Measurements from ENCODE around the gene CDC42BPA. TPM values are rescaled to one million over a fixed set of nuclear protein-coding genes. Genes with fewer than 3 reads are reported as not detected.

Gene CDC42BPA
- polyA plus RNA-seq, 1 donor from 2014 or later: 22.9 TPM

DNA sequence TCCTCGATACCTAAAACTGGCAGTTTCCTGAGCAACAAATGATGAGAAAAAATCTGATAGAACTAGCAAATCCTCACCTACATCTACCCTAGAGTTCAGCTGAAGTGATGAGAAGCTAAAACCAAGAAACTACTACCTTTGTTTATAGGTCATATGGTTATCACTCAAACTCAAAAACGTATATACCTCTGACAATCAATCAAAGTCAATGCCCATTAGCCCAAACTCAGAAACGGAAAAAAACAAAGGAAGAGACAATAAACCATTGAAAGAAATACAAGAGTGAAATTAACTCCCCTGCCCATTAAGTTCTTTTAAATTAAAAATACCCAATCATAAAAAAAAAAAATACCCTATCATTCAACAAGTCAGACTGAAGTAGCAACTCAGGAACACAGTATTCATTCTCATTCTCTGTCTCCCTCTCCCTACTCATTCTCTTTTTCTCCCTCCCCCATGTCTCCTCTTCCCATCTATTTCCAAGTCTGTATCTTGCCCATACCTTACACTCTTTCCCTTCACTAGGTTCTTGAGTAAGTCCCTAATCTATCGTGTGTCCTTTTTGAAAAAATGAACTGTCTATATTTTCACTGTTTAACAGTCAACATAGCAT, 6.8 kb downstream of the CDC42BPA start:
- Histone ChIP-seq H3K79me2 (replicated peaks; ENCODE audit: insufficient read depth, low read length) (peaks cover 91% of the 10 kb centered on the region), H3F3A (ENCODE audit: insufficient read depth, low read length, poor library complexity, severe bottlenecking) (no peaks in the 10 kb centered on the region), H2AFZ (ENCODE audit: low read depth, low read length) (no peak overlapping the region), H4K20me1 (ENCODE audit: insufficient read depth) (no peaks in the 10 kb centered on the region), H3K27me3 (ENCODE audit: insufficient read depth, low read depth, low read length) (no peaks in the 10 kb centered on the region), H3K9me3 (ENCODE audit: low read length) (no peaks in the 10 kb centered on the region), H3K9ac (ENCODE audit: low read length) (no peak overlapping the region), H3K4me3 (ENCODE audit: low read length) (no peak overlapping the region), H3K36me3 (ENCODE audit: insufficient read depth, low read length) (no peaks in the 10 kb centered on the region), H3K4me2 (ENCODE audit: low read length) (no peak overlapping the region), H3K9me2 (ENCODE audit: insufficient read depth, low read length) (no peaks in the 10 kb centered on the region), H3K27ac (ENCODE audit: low read length) (no peak overlapping the region)
- TF ChIP-seq RAD21 (conservative IDR thresholded peaks at IDR 0.05) (no peak), EZH2 (IDR thresholded peaks at IDR 0.05; ENCODE audit: borderline replicate concordance, insufficient read depth, low read length, poor library complexity, severe bottlenecking) (no peak), POLR2AphosphoS5 (IDR thresholded peaks at IDR 0.05) (no peak), TAF1 (IDR thresholded peaks at IDR 0.05; ENCODE audit: low read depth) (no peak), SMC3 (conservative IDR thresholded peaks at IDR 0.05; ENCODE audit: poor library complexity) (no peak), MXI1 (conservative IDR thresholded peaks at IDR 0.05; ENCODE audit: poor library complexity, severe bottlenecking) (no peak), EP300 (conservative IDR thresholded peaks at IDR 0.05; ENCODE audit: poor library complexity, severe bottlenecking) (no peak)
- TF ChIP-seq, protein P1, sequence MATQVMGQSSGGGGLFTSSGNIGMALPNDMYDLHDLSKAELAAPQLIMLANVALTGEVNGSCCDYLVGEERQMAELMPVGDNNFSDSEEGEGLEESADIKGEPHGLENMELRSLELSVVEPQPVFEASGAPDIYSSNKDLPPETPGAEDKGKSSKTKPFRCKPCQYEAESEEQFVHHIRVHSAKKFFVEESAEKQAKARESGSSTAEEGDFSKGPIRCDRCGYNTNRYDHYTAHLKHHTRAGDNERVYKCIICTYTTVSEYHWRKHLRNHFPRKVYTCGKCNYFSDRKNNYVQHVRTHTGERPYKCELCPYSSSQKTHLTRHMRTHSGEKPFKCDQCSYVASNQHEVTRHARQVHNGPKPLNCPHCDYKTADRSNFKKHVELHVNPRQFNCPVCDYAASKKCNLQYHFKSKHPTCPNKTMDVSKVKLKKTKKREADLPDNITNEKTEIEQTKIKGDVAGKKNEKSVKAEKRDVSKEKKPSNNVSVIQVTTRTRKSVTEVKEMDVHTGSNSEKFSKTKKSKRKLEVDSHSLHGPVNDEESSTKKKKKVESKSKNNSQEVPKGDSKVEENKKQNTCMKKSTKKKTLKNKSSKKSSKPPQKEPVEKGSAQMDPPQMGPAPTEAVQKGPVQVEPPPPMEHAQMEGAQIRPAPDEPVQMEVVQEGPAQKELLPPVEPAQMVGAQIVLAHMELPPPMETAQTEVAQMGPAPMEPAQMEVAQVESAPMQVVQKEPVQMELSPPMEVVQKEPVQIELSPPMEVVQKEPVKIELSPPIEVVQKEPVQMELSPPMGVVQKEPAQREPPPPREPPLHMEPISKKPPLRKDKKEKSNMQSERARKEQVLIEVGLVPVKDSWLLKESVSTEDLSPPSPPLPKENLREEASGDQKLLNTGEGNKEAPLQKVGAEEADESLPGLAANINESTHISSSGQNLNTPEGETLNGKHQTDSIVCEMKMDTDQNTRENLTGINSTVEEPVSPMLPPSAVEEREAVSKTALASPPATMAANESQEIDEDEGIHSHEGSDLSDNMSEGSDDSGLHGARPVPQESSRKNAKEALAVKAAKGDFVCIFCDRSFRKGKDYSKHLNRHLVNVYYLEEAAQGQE (IDR thresholded peaks at IDR 0.05; ENCODE audit: borderline replicate concordance): no peak
- TF ChIP-seq, protein P2, sequence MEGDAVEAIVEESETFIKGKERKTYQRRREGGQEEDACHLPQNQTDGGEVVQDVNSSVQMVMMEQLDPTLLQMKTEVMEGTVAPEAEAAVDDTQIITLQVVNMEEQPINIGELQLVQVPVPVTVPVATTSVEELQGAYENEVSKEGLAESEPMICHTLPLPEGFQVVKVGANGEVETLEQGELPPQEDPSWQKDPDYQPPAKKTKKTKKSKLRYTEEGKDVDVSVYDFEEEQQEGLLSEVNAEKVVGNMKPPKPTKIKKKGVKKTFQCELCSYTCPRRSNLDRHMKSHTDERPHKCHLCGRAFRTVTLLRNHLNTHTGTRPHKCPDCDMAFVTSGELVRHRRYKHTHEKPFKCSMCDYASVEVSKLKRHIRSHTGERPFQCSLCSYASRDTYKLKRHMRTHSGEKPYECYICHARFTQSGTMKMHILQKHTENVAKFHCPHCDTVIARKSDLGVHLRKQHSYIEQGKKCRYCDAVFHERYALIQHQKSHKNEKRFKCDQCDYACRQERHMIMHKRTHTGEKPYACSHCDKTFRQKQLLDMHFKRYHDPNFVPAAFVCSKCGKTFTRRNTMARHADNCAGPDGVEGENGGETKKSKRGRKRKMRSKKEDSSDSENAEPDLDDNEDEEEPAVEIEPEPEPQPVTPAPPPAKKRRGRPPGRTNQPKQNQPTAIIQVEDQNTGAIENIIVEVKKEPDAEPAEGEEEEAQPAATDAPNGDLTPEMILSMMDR (IDR thresholded peaks at IDR 0.05; ENCODE audit: poor library complexity, severe bottlenecking): no peak

DNA sequence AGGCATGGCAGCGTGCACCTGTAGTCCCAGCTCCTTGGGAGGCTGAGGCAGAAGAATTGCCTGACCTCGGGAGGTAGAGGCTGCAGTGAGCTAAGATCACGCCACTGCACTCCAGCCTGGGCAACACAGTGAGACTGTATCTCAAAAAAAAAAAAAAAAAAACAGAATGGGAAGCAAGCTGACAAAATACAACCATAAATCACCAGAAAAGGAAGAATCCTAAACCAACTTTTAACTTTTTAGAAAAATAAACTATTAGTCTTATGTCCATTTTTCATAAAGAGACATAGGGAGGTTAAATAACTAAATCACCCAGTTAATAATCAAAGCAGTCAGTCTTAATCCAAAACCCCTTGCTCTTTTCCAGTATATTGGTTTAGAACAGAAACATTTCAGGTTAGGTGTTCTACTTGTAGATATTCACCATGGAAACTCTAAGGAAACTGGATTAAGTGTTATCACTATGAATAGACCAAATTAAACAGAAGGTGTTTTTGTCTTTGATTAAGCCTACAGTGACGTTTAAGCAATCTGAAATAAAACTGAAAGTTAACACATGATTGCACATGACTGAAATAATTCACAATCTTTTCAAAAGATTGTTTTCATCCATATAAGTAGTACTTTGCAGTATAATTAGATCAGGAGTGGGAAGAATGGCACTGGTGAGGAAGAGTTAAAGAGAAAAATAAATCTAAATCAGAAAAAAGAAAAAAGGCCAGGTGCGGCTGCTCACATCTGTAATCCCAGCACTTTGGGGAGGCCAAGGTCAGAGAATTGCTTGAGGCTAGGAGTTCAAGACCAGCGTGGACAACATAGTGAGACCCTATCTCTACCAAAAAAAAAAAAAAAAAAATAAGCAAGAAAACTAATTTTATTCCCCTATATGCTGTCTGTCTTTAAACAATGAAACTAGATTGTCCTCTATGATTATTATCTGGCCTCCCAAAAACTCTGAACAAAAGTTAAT, 9.6 kb downstream of the CDC42BPA start:
- Histone ChIP-seq H3K9ac (ENCODE audit: low read length) (no peak overlapping the region), H3K9me3 (ENCODE audit: low read length) (no peaks in the 10 kb centered on the region), H3K4me2 (ENCODE audit: low read length) (no peak overlapping the region), H3K27ac (ENCODE audit: low read length) (no peak overlapping the region), H3K27me3 (ENCODE audit: insufficient read depth, low read depth, low read length) (no peaks in the 10 kb centered on the region), H4K20me1 (ENCODE audit: insufficient read depth) (no peaks in the 10 kb centered on the region), H2AFZ (ENCODE audit: low read depth, low read length) (no peak overlapping the region), H3K4me3 (ENCODE audit: low read length) (no peak overlapping the region), H3F3A (ENCODE audit: insufficient read depth, low read length, poor library complexity, severe bottlenecking) (no peaks in the 10 kb centered on the region), H3K9me2 (ENCODE audit: insufficient read depth, low read length) (no peaks in the 10 kb centered on the region), H3K79me2 (replicated peaks; ENCODE audit: insufficient read depth, low read length) (peaks cover 79% of the 10 kb centered on the region), H3K36me3 (ENCODE audit: insufficient read depth, low read length) (no peaks in the 10 kb centered on the region)
- no peak for TF ChIP-seq SMC3 (conservative IDR thresholded peaks at IDR 0.05; ENCODE audit: poor library complexity)
